ENCODE data around the gene C9orf72.
"Not testable (repeated sequence)": the region's sequence is repeated elsewhere in the genome, so short reads cannot be mapped to it uniquely, and the experiment has no call there.

Gene C9orf72

GRCh38 chr9:27572918-27573633 lies at the start of gene C9orf72:
TSS of gene C9orf72 (minus strand) at chr9:27573481. CDS start at chr9:27567120, 6,361 bp downstream.
- DNase-seq: no peak

GRCh38 chr9:27622693-27623340 lies 49.5 kb upstream of the C9orf72 start:
- no peak for DNase-seq

GRCh38 chr9:27619743-27620142 lies 46.5 kb upstream of the C9orf72 start:
- no peak for DNase-seq

GRCh38 chr9:27618066-27618465 lies 44.8 kb upstream of the C9orf72 start:
- peak; percentile 19 for DNase-seq

GRCh38 chr9:27614551-27614950 lies 41.3 kb upstream of the C9orf72 start:
- no peak for DNase-seq

GRCh38 chr9:27612036-27612435 lies 38.8 kb upstream of the C9orf72 start:
- DNase-seq: not testable (repeated sequence)

- DNase-seq: no peak
Measured at GRCh38 chr9:27610622-27611021, 37.3 kb upstream of the C9orf72 start.

- DNase-seq: peak; percentile 14
Measured at GRCh38 chr9:27602954-27603353, 29.7 kb upstream of the C9orf72 start.

GRCh38 chr9:27602142-27602861 lies 29.0 kb upstream of the C9orf72 start:
- DNase-seq: no peak

- no peak for DNase-seq
Measured at GRCh38 chr9:27601396-27601795, 28.1 kb upstream of the C9orf72 start.

- DNase-seq: no peak
Measured at GRCh38 chr9:27600256-27600655, 27.0 kb upstream of the C9orf72 start.

- DNase-seq: no peak
Measured at GRCh38 chr9:27599870-27600238, 26.6 kb upstream of the C9orf72 start.

GRCh38 chr9:27599102-27599869 lies 26.0 kb upstream of the C9orf72 start:
- DNase-seq: no peak

GRCh38 chr9:27595733-27596132 lies 22.5 kb upstream of the C9orf72 start:
- DNase-seq: no peak

- no peak for DNase-seq
Measured at GRCh38 chr9:27591672-27592071, 18.4 kb upstream of the C9orf72 start.

GRCh38 chr9:27591093-27591492 lies 17.8 kb upstream of the C9orf72 start:
- DNase-seq: no peak

- DNase-seq: no peak
Measured at GRCh38 chr9:27590651-27591050, 17.4 kb upstream of the C9orf72 start.

- no peak for DNase-seq
Measured at GRCh38 chr9:27589462-27589861, 16.2 kb upstream of the C9orf72 start.

- no peak for DNase-seq
Measured at GRCh38 chr9:27586304-27586703, 13.0 kb upstream of the C9orf72 start.

- DNase-seq: no peak
Measured at GRCh38 chr9:27584931-27585330, 11.7 kb upstream of the C9orf72 start.

GRCh38 chr9:27582794-27583193 lies 9.5 kb upstream of the C9orf72 start:
- no peak for DNase-seq

GRCh38 chr9:27581826-27582225 lies 8.5 kb upstream of the C9orf72 start:
- DNase-seq: no peak
